OCI-LY1 (cell line): ENCODE results near the gene CFAP61.

Experiments
- H2AFZ ChIP-seq: fragments of 200-600 bp; sonication (generic), shearing (Covaris generic); 2 replicates; pipeline ENCODE4 v1.6.0; 2014; ENCODE audit warnings: antibody characterized with exemption, mild to moderate bottlenecking, low read length
- H3F3A ChIP-seq: fragments of 200-600 bp; sonication (generic), shearing (Covaris generic); 2 replicates; pipeline ENCODE4 v1.6.0; 2014; ENCODE audit warnings: mild to moderate bottlenecking, antibody characterized with exemption, low read length, moderate library complexity; ENCODE audit not compliant: insufficient read depth
- H3K27ac ChIP-seq: fragments of 200-600 bp; sonication (generic); 2 replicates; pipeline ENCODE4 v1.5.1; 2014; ENCODE audit warnings: low read length, mixed run types, mild to moderate bottlenecking, low read depth; ENCODE audit not compliant: poor library complexity, severe bottlenecking
- H3K27me3 ChIP-seq: fragments of 200-600 bp; sonication (generic); 2 replicates; pipeline ENCODE4 v1.6.0; 2014; ENCODE audit warnings: antibody characterized with exemption, mild to moderate bottlenecking, low read length, moderate library complexity; ENCODE audit not compliant: insufficient read depth
- H3K36me3 ChIP-seq: fragments of 200-600 bp; sonication (generic); 2 replicates; pipeline ENCODE4 v1.6.1; 2014; ENCODE audit warnings: mild to moderate bottlenecking, antibody characterized with exemption, low read length, moderate library complexity, mixed read lengths; ENCODE audit not compliant: insufficient read depth
- H3K4me1 ChIP-seq: fragments of 200-600 bp; sonication (generic); 2 replicates; pipeline ENCODE4 v1.5.1; 2014; ENCODE audit warnings: mild to moderate bottlenecking, low read length, moderate library complexity; ENCODE audit not compliant: insufficient read depth, severe bottlenecking
- H3K4me2 ChIP-seq: fragments of 200-600 bp; sonication (generic), shearing (Covaris generic); 2 replicates; pipeline ENCODE4 v1.6.1; 2014; ENCODE audit warnings: low read length
- H3K4me3 ChIP-seq: fragments of 200-600 bp; sonication (generic); 2 replicates; pipeline ENCODE4 v1.5.1; 2014; ENCODE audit warnings: low read length, low read depth, mild to moderate bottlenecking, mixed read lengths; ENCODE audit not compliant: poor library complexity, severe bottlenecking
- H3K79me2 ChIP-seq: fragments of 200-600 bp; shearing (Covaris generic); 2 replicates; pipeline ENCODE4 v1.6.1; 2016; ENCODE audit warnings: mixed run types, low read length, mixed read lengths; ENCODE audit not compliant: insufficient read depth
- H3K9ac ChIP-seq: fragments of 200-600 bp; sonication (generic), shearing (Covaris generic); 2 replicates; pipeline ENCODE4 v1.6.1; 2014; ENCODE audit warnings: mild to moderate bottlenecking, low read length, mixed read lengths
- H3K9me2 ChIP-seq: fragments of 200-600 bp; sonication (generic), shearing (Covaris generic); 2 replicates; pipeline ENCODE4 v1.6.1; 2014; ENCODE audit warnings: low read depth, mild to moderate bottlenecking, low read length, mixed read lengths
- H3K9me3 ChIP-seq: fragments of 200-600 bp; shearing (Covaris generic); 2 replicates; pipeline ENCODE4 v1.6.1; 2014; ENCODE audit warnings: low read length, mixed read lengths
- H4K20me1 ChIP-seq: fragments of 200-600 bp; sonication (generic), shearing (Covaris generic); 2 replicates; pipeline ENCODE4 v1.6.0; 2016; ENCODE audit warnings: mild to moderate bottlenecking, low read length; ENCODE audit not compliant: insufficient read depth
- CTCF ChIP-seq: fragments of 200-600 bp; sonication (generic), shearing (Covaris generic); IDR thresholded peaks from 2 replicates; pipeline ENCODE4 v1.5.1; 2017; ENCODE audit warnings: mild to moderate bottlenecking, antibody characterized with exemption, low read length, moderate library complexity, mixed read lengths
- EZH2 ChIP-seq: fragments of 200-600 bp; sonication (generic), shearing (Covaris generic); IDR thresholded peaks from 2 replicates; pipeline ENCODE4 v1.8.0; 2017; ENCODE audit warnings: borderline replicate concordance, mixed run types, mild to moderate bottlenecking, antibody characterized with exemption, low read length, moderate library complexity, mixed read lengths

CFAP61 gene

GRCh38 chr20:20297181-20297580 is 244.8 kb downstream of the CFAP61 start:
- no peaks in the 10 kb centered on the region for H4K20me1 ChIP-seq
- no peaks in the 10 kb centered on the region for H3K27me3 ChIP-seq
- H3K36me3 ChIP-seq: no peaks in the 10 kb centered on the region
- no peak overlapping the region for H3K9ac ChIP-seq
- no peak overlapping the region for H3K4me3 ChIP-seq
- H3K27ac ChIP-seq: no peak overlapping the region
- no peak overlapping the region for H2AFZ ChIP-seq
- H3K4me1 ChIP-seq: no peaks in the 10 kb centered on the region
- no peaks in the 10 kb centered on the region for H3K9me3 ChIP-seq
- TF ChIP-seq EZH2 (no peak), CTCF (no peak)
- H3K79me2 ChIP-seq: no peaks in the 10 kb centered on the region
- H3K4me2 ChIP-seq: no peak overlapping the region
- no peaks in the 10 kb centered on the region for H3F3A ChIP-seq
- no peaks in the 10 kb centered on the region for H3K9me2 ChIP-seq

GRCh38 chr20:20297752-20298151 is 245.4 kb downstream of the CFAP61 start:
- Histone ChIP-seq H2AFZ (no peak overlapping the region), H3F3A (no peaks in the 10 kb centered on the region), H3K36me3 (no peaks in the 10 kb centered on the region)

GRCh38 chr20:20299904-20300303 is 247.6 kb downstream of the CFAP61 start:
- Histone ChIP-seq H3K4me1 (peaks cover 5% of the 10 kb centered on the region), H3K27ac (no peak overlapping the region), H3K4me3 (no peak overlapping the region), H3K79me2 (no peaks in the 10 kb centered on the region), H2AFZ (no peak overlapping the region), H3K9ac (no peak overlapping the region), H3K9me2 (no peaks in the 10 kb centered on the region), H4K20me1 (no peaks in the 10 kb centered on the region), H3K4me2 (no peak overlapping the region), H3K9me3 (no peaks in the 10 kb centered on the region), H3K36me3 (no peaks in the 10 kb centered on the region), H3K27me3 (no peaks in the 10 kb centered on the region), H3F3A (no peaks in the 10 kb centered on the region)
- TF ChIP-seq CTCF (no peak), EZH2 (no peak)

More at GRCh38 chr20:20297752-20298151, 245.4 kb downstream of the CFAP61 start:
- Histone ChIP-seq H3K9ac (no peak overlapping the region), H3K27ac (no peak overlapping the region), H3K79me2 (no peaks in the 10 kb centered on the region), H4K20me1 (no peaks in the 10 kb centered on the region), H3K9me2 (no peaks in the 10 kb centered on the region), H3K4me1 (no peaks in the 10 kb centered on the region), H3K27me3 (no peaks in the 10 kb centered on the region), H3K4me3 (no peak overlapping the region), H3K9me3 (no peaks in the 10 kb centered on the region), H3K4me2 (no peak overlapping the region)
- TF ChIP-seq CTCF (no peak), EZH2 (no peak)
